HG03558 (cell line): ENCODE data around the gene NPEPL1.

Experiments
- ATAC-seq: cut with Tn5 transposase; IDR thresholded peaks from one replicate; pipeline ENCODE4 v1.9.1; 2021; ENCODE audit warnings: moderate number of reproducible peaks; ENCODE audit not compliant: unreplicated experiment; ENCODE audit errors: extremely low read depth

The NPEPL1 gene

DNA sequence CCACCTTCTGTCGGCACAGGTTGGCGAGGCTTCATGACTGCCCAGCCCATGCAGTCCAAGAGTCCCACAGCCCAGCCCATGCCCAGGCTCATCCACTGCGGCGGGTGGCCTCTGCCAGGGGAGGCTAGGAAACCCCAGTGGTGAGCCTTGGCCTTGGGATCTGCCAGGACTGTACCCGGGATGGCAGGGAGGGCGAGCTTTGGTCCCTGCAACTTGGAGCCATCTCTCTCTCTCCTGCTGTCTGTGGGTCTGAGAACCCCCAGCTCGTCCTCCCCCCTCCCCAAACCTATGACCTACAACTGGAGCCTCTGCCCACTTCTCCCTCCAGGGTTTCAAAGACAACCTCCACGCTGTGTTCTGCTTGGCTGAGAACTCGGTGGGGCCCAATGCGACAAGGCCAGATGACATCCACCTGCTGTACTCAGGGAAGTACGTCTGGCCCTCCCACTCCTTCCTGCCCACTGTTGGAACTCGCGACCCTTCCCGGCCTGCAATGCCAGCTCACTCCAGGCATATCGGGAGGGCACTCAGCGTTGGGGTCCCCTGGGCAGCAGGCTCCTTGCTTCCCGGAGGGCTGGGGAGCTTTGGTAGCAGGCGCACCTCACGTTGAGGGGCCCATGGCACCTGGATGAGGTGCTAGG is 19.7 kb downstream of the NPEPL1 start:
- ATAC-seq: no peak

DNA sequence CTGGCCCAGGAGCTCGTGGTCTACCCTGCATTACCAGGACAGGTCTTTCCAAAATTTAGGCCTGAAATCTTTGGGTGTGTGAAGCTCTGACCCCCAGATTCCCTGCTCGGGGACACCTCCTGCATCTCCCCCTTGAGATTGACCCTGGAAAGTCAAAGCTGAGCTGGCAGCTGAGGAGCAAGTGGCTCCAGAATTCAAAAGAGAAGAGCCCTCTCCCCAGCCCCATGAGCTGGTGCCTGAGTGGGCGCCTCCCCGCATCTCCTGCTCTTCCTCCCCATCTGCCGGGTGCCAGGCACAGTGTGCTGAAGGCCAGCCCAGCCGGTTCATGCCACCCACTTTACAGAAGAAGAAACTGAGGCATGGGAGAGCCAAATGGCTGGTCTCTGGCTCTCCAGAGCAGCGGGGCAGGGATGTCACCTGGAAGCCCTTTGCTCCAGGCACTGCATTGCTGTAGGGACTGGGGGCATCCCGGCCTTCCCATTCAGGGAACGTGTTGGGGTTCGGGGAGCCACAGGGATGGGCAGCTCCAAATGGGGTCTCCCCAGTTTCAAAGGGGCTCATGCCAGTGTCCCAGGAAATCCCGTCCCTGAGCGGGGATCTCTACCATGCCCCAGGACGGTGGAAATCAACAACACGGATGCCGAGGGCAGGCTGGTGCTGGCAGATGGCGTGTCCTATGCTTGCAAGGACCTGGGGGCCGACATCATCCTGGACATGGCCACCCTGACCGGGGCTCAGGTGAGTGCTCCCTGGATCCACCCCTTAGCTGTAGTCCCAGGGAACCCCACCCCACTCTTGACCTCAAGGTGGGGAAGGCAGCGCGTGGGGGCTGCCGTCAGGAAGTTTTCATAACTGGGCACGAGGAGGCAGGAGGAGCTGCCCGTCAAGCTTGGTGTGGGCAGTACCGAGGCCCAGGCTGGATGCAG is 20.5 kb downstream of the NPEPL1 start:
- ATAC-seq: no peak

DNA sequence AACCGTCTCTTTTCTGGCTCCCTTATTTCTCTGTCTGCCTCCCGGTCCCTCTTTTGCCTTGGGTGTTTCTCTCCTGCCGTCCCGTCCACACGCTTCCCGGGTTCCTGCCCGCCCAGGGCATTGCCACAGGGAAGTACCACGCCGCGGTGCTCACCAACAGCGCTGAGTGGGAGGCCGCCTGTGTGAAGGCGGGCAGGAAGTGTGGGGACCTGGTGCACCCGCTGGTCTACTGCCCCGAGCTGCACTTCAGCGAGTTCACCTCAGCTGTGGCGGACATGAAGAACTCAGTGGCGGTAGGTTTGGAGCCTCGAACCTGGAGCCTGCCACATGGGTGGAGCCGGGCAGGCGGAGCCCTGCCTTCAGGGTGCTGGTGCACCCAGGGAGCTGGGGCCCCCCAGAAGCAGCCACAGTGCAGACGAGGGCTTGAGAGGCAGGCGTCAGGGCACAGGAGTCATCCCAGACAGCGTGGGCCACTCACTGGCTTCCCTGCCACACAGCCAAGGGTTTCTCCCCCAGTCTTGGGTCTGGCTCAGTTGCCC is 21.3 kb downstream of the NPEPL1 start:
- no peak for ATAC-seq

DNA sequence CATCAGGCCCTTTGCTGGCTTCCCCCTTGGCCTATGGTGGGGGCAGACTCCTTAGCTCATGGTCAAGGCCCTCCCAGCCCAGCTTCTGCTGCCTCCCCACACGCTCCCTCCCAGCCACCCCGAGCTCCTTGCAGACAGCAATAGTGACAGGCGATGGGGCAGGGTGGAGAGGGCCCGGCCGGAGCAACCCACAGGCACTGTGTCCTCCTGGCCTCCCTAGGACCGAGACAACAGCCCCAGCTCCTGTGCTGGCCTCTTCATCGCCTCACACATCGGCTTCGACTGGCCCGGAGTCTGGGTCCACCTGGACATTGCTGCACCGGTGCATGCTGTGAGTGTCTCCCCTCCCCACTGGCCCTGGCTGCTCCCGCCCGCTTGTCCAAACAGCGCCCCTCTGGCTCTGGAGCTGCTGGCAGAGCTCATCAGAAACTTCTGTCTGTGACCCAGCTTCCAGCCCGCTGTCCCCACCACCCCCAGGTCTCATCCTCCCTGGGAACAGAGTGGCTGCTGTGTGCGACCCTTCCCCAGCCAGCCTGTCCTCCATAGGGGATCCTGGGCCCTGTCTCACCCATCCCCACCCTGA is 21.8 kb downstream of the NPEPL1 start:
- no peak for ATAC-seq

DNA sequence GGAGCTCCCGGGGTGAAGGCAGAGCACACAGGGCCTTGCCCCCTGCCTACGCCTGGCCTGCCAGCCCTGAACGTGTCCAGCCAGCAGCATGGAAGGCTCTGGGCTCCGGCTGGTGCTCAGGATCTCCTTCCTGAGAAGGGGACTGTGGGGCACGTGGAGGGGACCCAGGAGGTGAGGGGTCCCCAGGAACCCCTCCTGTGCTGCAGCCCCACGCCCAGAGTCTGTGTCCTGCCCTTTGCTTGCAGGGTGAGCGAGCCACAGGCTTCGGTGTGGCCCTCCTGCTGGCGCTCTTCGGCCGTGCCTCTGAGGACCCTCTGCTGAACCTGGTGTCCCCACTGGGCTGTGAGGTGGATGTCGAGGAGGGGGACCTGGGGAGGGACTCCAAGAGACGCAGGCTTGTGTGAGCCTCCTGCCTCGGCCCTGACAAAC is 22.3 kb downstream of the NPEPL1 start:
- no peak for ATAC-seq

DNA sequence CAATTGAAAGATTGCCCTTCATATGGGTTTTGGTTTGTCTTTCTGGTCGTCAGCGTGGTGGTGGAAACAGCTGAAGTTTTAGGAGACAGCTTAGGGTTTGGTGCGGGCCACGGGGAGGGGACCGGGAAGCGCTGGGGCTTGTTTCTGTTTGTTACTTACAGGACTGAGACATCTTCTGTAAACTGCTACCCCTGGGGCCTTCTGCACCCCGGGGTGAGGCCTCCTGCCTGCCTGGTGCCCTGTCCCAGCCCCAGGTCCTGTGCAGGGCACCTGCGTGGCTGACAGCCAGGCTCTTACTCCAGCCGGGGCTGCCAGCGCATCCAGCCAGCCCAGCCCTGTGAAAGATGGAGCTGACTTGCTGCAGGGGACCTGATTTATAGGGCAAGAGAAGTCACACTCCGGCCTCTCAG is 22.8 kb downstream of the NPEPL1 start:
- no peak for ATAC-seq

DNA sequence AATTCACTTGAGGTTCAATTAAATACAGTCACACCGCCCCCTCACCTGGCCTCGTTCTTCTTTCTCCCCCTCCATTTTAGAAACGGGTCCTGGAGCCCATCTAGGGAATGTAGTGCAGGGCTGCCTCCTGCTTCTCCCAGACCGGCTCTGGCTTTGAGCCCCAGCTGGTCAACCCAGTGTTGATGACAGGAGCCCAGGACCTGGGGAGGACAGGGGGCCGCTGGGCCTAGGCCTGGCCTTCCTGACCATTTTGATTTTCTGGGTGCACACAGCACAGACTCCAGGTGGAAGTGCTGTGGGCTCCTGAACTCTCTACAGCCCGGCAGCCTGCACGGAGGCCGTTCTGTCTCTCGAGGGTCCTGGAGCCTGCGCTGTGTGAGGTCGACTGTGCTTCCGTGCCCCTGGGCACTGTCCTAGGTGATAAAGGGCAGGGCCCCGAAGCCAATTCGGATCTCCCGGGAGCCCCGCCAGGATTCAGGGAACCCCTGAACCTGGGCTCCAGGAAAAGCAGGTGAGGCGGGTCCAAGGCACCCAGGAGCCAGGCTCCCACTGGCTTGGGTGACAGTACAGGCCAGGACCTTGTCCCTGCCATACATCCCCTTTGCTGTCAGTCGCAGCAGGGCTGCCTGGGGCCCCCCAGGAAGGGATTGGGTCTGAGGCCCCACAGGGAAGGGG is 23.3 kb downstream of the NPEPL1 start:
- no peak for ATAC-seq

DNA sequence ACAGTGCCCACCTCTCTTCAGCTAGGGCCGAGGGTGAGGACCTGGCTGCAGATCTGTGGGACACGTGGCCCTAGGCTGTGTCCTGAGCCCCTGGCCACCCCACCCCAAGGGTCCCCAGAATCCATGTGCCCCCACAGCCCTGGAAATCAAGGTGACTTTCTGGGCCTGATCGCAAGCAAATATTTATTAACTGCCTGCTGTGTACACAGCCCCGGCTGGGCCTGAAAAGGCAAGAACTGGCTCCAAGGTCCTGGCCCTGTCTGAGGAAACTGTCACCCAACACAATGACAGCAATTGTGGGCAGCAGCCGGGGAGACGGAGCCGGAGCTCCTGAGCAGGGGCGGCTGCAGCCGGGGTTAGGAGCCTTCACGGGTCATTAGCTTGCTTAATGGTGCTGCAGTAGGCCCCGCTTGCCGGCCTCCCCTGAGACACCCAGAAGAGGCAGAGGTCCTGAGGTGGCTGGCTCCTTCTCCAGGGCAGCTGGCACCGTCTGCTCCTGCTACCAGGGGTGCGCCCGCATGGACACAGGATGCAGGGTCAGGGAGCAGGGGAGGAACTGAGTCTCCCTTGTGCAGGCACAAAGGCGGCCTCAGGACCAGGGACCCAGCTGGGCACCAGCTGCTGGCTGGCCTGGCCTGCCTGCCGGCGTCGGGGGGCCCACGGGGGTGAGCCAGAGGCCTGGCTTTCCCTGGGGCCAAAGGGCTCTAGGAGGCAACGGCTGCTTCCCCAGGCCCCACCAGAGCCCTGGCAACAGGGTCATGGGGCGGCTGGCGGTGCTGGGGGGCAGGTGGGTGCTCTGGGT is 24.1 kb downstream of the NPEPL1 start:
- ATAC-seq: no peak

DNA sequence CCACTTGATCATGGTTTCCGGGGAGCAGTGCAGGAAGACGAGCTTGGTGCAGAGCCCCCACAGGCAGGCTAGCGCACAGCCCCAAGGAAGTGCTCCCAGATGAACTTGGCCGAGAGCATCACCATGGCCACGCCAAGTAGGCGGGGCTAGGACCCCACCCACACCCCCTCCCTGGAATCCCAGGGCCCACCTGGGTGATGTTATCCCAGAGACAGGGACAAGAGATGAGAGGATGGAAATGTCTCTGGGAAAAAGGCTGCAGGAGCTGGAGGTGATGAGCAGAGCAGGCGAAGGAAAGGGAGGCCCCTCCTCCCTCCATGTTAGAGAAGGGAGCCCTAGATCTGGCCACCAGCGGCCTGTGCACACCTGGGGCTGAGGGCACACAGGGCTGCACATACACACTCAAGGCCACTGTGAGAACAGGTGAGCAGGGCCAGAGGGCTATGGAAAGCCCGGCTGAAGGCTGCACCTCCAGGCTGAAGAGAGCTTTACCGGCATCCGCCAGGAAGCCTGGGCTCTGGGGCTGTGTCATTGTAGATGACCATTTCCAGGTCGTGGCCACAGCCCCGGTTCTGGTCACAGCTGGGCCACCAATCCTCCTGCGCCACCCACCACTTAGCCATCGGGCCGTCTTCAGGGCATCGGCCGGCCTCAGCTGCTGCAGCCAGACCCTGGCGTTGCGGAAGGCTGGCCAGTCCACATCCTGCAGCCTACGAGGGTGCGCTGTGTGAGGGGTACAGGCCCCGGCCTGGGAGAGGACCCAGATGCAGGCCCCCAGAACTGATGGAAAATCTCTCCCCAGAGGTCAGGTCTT is 24.9 kb downstream of the NPEPL1 start:
- ATAC-seq: no peak

DNA sequence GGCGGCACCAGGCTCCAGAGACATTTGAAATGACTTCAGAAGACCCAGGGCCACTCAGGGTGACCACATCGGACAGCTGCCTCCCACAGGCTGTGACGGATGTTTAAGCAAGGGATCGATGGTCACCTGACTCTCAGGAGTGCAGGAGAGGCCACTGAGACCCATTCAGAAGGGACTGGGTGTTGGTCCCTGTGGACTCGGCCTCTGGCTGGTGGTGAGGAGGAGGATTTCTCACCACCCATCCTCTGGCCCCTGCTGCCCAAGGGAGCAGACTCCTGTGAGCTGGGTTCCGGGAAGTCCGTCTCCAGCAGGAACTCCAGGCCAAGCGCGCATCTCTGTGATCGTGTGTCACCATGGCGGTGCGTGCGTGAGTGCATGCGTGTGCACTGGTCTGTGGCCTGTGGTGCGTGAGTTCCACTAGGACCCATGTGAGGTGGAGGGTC is 25.5 kb downstream of the NPEPL1 start:
- no peak for ATAC-seq

DNA sequence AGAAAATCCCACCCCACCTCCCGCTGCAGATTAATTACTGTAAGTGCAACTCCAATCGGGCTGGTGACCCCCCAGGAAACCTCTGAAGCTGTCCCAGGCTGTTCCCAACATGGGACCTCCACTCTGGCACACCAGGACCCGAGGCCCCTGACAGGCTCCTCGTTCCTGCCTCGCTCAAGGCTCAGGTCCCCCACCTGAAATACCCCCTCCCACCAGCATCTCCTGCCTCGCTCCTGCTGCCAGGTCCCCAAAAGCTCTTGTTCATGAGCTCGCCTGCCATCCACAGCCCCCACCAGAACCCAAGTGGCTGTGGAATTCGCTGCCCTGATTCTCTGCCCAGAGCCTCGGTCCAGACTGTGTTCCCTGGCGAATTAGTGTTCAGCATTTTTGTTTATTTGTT is 26.1 kb downstream of the NPEPL1 start:
- ATAC-seq: no peak

DNA sequence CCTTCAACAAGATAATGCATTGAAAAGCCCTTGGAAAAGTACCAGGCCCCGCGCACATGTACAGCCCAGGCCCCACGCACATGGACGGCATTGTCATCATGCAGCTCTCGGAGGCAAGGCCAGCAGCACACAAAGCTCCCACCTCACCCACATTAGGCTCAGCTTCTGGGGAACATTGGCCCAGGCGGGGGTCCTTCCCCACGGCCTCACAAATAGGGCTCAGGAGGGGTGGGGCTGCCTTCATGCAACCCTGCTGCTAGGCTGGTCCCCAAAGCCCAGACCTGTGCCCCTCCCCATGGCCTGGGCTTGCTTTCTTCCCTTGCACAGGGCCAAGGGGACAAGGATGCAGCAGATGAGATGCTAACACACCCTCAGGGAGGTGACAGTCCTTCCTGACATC is 26.7 kb downstream of the NPEPL1 start:
- ATAC-seq: no peak

DNA sequence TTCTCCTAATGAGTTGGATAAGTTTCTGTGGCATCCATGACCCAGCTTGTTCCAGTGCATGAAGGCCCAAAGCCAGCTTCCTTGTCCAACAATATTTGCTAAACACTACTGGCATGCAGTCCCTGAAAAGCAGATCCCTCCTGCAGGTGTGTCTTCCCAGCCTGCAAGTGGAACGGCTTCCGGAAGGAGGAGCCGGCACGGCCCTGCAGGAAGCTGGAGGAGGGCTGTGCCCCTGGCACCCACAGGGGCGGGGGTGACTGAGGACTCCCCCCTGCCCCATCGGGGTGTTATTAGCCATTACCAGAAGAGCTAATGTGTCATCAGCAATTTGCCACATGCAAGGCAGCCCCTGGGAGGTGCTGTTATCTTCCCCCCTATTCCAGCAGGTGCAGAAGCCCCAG is 27.4 kb downstream of the NPEPL1 start:
- ATAC-seq: no peak

DNA sequence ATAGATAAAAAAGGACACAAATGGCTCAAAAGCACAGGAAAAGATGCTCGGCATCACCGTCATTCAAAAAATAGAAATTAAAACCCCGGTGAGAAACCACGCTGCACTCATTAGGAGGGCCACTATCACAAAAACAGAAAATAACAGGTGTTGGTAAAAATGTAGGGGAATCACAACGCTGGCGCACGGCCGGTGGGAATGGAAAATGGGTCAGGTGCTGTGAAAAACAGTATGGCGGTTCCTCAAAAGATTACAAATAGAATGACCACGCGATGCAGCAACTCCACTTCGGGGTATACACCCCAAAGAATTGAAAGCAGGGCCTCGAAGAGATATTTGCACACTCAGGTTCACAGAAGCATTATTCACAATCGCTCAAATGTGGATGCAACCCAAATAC is 28.3 kb downstream of the NPEPL1 start:
- ATAC-seq: no peak

DNA sequence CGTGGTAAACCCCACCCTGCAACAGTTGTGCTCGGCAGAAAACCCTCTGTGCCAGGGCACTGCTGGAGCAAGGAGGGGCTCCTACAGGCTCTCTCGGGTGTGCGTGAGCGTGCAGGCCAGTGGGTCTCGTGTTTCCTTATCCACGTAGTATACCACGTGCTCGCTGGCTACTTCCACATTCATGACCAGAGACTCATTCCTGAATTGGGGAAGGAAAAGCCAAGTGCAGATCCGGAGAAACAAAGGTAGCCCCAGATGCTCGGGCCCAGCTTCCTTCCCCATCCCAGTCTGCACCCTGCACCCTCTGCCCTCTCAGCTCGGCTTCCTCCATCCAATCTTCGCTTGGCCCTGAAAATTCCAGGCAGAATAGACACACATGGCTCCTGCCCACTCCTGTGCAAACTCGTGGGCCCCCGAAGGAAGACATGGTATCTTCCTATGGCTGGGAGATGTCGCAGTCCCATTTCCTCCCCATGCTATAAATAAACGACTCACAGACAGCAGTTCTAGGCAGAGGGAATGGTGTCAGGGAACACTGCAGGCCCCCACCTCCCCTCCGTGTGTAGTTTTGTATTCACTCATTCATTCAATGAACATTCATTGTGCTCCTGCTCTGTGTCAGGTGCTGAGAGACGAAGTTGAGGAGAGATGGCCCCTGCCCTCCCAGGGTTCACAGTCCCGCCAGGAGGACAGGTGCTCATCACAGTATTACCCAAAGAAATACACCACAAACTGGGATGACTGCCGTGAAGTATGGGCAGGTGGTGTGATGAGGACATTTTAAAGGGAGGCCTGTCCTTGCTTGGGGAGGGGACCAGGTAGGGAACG is 29.6 kb downstream of the NPEPL1 start:
- ATAC-seq: no peak

DNA sequence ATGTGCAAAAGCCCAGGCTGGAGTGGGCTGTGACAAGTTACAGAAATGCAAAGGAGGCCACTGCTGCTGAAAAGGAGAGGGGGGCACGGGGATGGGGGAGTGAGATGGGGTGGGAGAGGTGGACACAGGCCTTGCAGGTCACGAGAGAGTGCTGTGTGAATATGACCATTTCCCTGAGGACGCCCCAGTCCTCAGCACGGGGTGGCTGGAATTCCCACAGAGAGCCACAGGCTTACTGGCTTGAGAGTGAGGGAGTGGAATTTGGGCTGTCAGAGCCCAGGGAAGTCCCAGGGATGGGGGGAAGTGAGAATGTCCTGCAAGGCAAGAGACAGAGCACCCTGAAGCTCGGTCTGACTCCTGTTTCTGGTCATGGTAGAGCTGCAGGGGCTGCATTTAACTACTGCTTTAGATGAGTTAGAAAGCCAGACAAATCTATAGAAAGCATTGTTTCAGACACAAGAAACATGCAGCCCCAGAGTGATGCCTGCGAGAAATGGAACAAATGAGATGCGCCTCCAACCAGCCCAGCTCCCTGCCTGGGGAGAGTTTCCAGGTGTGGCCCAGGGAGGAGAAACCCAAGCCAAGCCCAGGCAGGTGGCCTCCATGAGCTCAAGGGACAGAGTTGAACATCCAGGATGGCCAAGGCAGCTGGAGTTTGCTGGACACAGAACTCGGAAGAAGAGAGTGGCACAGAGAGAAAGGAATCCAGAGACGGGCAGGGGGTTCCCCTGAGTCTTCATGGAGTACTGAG is 30.5 kb downstream of the NPEPL1 start:
- no peak for ATAC-seq

DNA sequence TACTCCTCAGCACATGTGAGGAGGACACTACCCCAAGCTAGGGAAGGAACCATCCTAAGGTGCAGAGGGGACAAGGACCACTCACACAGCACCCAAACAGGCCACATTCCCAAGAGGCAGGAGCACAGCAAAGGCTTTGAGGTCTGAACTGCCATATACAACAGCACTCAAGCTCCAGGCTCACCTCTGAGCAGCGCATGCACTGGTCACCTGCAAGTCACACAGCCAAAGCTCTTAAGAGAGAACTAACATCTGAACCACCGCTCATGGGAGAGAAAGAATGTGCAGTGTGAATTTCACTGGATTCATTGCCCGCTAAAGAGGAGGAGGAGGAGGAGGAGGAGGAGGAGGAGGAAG is 31.0 kb downstream of the NPEPL1 start:
- no peak for ATAC-seq
